ENCODE data around the gene RBBP9.
"Not testable (repeated sequence)": the region's sequence is repeated elsewhere in the genome, so short reads cannot be mapped to it uniquely, and the experiment has no call there.

Gene RBBP9

DNA sequence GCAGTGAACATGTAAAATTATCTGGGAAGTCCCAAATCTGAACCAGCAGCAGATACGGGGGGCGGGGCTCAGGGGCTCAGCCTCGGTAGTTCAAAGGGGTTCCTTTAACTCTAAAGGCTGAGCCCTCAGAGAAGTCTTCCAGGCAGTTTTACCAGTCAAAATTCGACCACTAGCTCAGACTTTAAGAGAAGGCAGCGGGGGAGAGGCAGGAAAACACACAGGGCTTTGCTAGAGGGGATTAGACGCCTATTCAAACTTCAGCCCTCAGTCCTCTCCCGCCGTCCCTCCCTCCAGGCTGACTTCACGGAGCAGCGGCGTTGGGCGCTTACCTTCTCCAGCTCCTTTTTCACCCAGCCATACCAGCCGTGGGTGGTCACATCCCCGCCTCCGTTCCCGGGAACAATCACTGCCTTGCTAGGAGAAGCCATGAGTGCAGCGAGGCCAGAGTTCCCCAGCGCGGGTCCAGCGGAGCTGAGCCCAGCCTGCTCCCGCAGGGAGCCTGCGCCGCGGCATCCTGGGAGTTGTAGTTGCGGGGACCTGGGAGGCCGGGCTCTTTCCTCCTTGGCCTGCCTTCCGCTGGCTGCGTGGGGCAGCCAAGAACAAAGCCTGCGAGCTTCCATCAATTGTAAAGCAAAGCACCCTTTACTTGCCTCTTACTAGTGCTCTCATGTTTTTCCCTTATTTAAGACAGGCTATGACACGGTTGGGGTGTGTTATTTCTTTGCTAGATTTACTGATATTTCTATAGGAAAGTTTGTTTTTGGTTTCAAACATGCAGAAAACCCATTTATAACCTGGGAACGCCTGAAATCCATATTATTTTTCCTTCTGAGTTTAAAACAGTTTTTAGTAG, at the start of gene RBBP9:
Gene RBBP9 (minus strand): TSS at position 486 of the 853 bp plus-strand sequence. CDS start 58 bp downstream, at position 428.
- H3K4me1 Mint-ChIP-seq (ENCODE audit: low read depth): peaks cover 16% of the 10 kb centered on the region
- H3K36me3 Mint-ChIP-seq (ENCODE audit: low read depth): peaks cover 6% of the 10 kb centered on the region
- peak within 1 kb of the TSS; percentile 98 for H3K4me3 Mint-ChIP-seq
- H3K9me3 Mint-ChIP-seq: no peaks in the 10 kb centered on the region
- peaks cover 3% of the 10 kb centered on the region for H3K27me3 Mint-ChIP-seq
- peak within 1 kb of the TSS; percentile 88 for H3K27ac Mint-ChIP-seq

DNA sequence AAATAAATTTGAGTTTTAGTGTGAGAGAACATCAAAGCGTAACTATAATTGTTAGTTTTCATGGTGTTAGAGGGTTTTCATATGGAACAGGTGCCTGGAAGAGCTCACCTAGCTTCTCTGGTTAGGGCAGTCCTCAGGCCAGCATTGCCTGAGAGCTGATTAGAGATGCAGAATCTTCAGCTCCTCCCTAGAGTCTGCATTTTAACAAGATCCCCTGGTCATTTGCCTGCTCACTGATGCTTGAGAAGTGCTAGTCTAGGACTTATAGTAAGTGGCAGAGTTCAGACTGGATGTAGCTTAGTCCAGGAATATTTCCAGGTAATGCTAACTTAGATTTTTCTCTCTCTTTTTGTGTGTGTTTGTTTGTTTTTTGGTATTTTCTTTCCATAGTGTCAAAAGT, 48.5 kb upstream of the RBBP9 start:
- no peaks in the 10 kb centered on the region for H3K27me3 Mint-ChIP-seq
- no peaks in the 10 kb centered on the region for H3K4me1 Mint-ChIP-seq (ENCODE audit: low read depth)
- H3K4me3 Mint-ChIP-seq: no peak overlapping the region
- H3K9me3 Mint-ChIP-seq: no peaks in the 10 kb centered on the region
- peaks cover 64% of the 10 kb centered on the region for H3K36me3 Mint-ChIP-seq (ENCODE audit: low read depth)
- H3K27ac Mint-ChIP-seq: no peak overlapping the region

DNA sequence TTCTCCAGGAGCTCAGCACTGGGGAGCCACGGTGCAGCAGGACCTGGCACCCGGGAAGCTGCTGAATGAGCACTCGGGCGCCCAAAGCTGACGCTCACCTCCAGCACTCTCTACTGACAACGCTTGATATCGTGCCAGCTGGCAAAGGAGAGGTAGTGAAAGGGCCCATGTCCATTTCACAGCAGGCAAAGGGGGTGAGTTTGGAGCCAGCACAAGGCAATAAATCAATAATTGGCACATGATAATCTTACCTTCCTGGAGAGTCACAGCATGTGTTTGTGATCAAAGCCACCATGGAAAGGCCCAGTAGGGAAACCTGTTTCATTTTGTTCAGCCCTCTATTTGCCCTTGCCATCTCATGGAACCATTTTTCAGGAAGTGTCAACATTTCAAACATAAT, 46.9 kb upstream of the RBBP9 start:
- Mint-ChIP-seq H3K4me3 (no peak overlapping the region), H3K27me3 (no peaks in the 10 kb centered on the region)

GRCh38 chr20:18543216-18543615, 46.2 kb upstream of the RBBP9 start:
- no peaks in the 10 kb centered on the region for H3K4me1 Mint-ChIP-seq (ENCODE audit: low read depth)
- H3K27me3 Mint-ChIP-seq: no peaks in the 10 kb centered on the region
- H3K4me3 Mint-ChIP-seq: no peak overlapping the region

More for the DNA sequence above, 46.9 kb upstream of the RBBP9 start:
- Mint-ChIP-seq H3K9me3 (no peaks in the 10 kb centered on the region), H3K4me1 (ENCODE audit: low read depth) (no peaks in the 10 kb centered on the region), H3K36me3 (ENCODE audit: low read depth) (peaks cover 69% of the 10 kb centered on the region), H3K27ac (no peak overlapping the region)

GRCh38 chr20:18541741-18542140, 44.7 kb upstream of the RBBP9 start:
- H3K9me3 Mint-ChIP-seq: no peaks in the 10 kb centered on the region
- H3K27ac Mint-ChIP-seq: no peak overlapping the region
- no peak overlapping the region for H3K4me3 Mint-ChIP-seq
- no peaks in the 10 kb centered on the region for H3K4me1 Mint-ChIP-seq (ENCODE audit: low read depth)
- H3K27me3 Mint-ChIP-seq: no peaks in the 10 kb centered on the region
- peaks cover 74% of the 10 kb centered on the region for H3K36me3 Mint-ChIP-seq (ENCODE audit: low read depth)

More at GRCh38 chr20:18543216-18543615, 46.2 kb upstream of the RBBP9 start:
- Mint-ChIP-seq H3K36me3 (ENCODE audit: low read depth) (peaks cover 65% of the 10 kb centered on the region), H3K9me3 (no peaks in the 10 kb centered on the region), H3K27ac (peak overlapping the region; percentile 1)

DNA sequence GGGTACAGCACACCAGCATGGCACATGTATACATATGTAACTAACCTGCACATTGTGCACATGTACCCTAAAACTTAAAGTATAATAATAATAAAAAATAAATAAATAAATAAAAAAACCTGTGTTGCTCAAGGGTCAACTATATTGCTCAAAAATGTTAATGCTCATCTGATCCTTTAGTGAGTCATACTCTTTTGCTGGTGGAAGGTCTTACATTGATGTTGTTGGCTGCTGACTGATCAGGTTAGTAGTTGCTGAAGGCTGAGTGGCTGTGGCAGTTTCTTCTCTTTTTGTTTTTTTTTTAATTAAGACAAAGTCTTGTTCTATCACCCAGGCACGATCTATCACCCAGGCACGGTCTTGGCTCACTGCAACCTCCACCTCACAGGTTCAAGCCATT, 40.6 kb upstream of the RBBP9 start:
- no peaks in the 10 kb centered on the region for H3K4me1 Mint-ChIP-seq (ENCODE audit: low read depth)
- H3K9me3 Mint-ChIP-seq: no peaks in the 10 kb centered on the region
- H3K4me3 Mint-ChIP-seq: no peak overlapping the region
- H3K27me3 Mint-ChIP-seq: no peaks in the 10 kb centered on the region
- no peak overlapping the region for H3K27ac Mint-ChIP-seq
- H3K36me3 Mint-ChIP-seq (ENCODE audit: low read depth): peaks cover 75% of the 10 kb centered on the region

DNA sequence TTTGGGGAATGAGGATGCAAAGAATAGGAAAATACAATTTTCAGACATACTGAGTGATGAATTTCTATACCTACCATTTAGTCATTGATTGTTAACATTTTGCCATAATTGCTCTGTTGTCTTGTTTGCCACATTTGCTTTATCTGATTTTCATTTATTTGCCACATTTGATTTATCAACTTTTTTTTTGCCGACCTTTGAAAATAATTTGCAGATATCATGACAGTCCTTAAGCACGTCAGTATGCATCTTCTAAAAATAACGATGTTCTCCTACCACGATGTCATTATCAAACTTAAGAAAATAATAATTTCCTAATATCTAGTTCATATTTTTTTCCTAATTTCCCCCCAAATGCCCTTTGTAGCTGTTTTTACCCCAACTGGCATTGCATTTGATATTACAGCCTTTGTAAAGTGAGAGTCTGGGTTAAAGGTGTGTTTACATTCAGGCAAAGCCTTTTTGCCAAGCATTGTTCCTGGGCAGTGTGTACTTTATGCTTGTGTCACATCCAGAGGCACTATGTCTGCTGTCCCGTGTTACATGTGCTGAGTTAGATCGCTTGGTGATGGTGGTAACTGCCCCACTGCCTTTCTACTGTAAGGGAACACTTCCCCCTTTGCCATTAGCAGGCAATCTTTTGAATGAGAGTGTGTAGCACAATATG, 37.1 kb upstream of the RBBP9 start:
- H3K27me3 Mint-ChIP-seq: no peaks in the 10 kb centered on the region
- H3K27ac Mint-ChIP-seq: no peak overlapping the region
- H3K4me3 Mint-ChIP-seq: no peak overlapping the region
- no peaks in the 10 kb centered on the region for H3K4me1 Mint-ChIP-seq (ENCODE audit: low read depth)
- H3K9me3 Mint-ChIP-seq: no peaks in the 10 kb centered on the region
- peaks cover 78% of the 10 kb centered on the region for H3K36me3 Mint-ChIP-seq (ENCODE audit: low read depth)

- H3K27ac Mint-ChIP-seq: no peak overlapping the region
- no peaks in the 10 kb centered on the region for H3K4me1 Mint-ChIP-seq (ENCODE audit: low read depth)
- H3K4me3 Mint-ChIP-seq: no peak overlapping the region
- peaks cover 84% of the 10 kb centered on the region for H3K36me3 Mint-ChIP-seq (ENCODE audit: low read depth)
- H3K9me3 Mint-ChIP-seq: no peaks in the 10 kb centered on the region
- no peaks in the 10 kb centered on the region for H3K27me3 Mint-ChIP-seq
These were observed 36.5 kb upstream of the RBBP9 start for GRCh38 chr20:18533491-18533890.

DNA sequence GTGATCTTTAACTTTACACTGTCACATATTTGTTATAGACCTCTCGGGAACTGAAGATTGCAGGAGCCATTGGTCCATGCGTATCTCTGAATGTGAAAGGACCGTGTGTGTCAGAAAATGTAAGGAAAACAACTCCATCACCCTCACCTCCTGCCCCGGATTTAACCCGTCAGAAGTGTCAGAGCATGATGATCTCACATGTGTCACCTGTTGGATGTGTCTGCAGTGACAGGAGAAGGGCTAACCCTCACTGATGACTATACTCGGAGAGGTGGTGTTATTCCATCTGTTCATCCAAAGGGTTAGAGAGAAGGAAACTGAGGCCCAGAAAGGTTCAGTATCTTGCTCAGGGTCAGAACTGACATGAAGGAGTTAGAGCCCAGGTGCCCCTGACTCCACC, 35.6 kb upstream of the RBBP9 start:
- Mint-ChIP-seq H3K9me3 (no peaks in the 10 kb centered on the region), H3K27me3 (no peaks in the 10 kb centered on the region), H3K27ac (no peak overlapping the region), H3K4me1 (ENCODE audit: low read depth) (no peaks in the 10 kb centered on the region), H3K36me3 (ENCODE audit: low read depth) (peaks cover 87% of the 10 kb centered on the region), H3K4me3 (no peak overlapping the region)

DNA sequence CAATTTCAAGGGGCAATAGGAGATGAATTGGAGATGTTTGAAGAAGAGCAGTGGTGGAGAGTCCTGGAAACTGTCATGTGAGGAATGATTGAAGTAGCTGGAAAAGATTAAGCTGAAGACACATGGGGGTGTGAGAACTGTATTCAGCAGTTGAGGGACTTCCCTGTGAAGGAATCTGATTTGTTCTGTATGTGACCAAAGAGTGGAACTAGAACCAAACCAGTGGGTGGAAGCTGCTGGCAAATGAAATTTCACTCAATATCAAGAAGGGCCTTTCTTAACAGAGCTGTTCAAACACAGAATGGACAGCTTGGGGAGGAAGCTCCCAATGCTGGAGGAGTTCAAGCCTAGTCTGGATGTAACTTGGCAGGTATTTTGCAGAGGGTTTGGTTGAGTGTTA, 32.0 kb upstream of the RBBP9 start:
- Mint-ChIP-seq H3K36me3 (ENCODE audit: low read depth) (peaks cover 87% of the 10 kb centered on the region), H3K27me3 (no peaks in the 10 kb centered on the region), H3K27ac (no peak overlapping the region)

GRCh38 chr20:18527836-18528235, 30.8 kb upstream of the RBBP9 start:
- no peaks in the 10 kb centered on the region for H3K27me3 Mint-ChIP-seq
- no peaks in the 10 kb centered on the region for H3K9me3 Mint-ChIP-seq
- peaks cover 78% of the 10 kb centered on the region for H3K36me3 Mint-ChIP-seq (ENCODE audit: low read depth)
- H3K27ac Mint-ChIP-seq: no peak overlapping the region
- no peaks in the 10 kb centered on the region for H3K4me1 Mint-ChIP-seq (ENCODE audit: low read depth)
- no peak overlapping the region for H3K4me3 Mint-ChIP-seq

More for the DNA sequence above, 32.0 kb upstream of the RBBP9 start:
- no peaks in the 10 kb centered on the region for H3K9me3 Mint-ChIP-seq
- H3K4me1 Mint-ChIP-seq (ENCODE audit: low read depth): no peaks in the 10 kb centered on the region
- H3K4me3 Mint-ChIP-seq: no peak overlapping the region

DNA sequence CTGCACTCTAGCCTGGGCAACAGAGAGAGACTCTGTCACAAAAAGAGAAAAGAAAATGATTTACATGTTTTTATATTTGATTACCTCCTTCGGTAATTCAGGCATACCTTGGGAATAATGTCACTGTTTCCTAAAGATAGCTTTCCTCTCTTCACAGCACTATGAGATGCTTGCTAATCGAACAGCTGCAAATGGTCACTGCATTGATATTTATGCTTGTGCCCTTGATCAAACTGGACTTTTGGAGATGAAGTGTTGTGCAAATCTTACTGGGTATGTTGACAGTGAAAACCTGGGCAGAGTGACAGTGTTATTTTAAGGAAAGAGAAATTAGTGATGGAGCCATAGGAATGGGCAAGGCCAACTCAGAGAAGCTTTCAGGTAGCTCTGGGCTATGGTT, 30.3 kb upstream of the RBBP9 start:
- H3K36me3 Mint-ChIP-seq (ENCODE audit: low read depth): peaks cover 73% of the 10 kb centered on the region
- no peaks in the 10 kb centered on the region for H3K27me3 Mint-ChIP-seq
- no peak overlapping the region for H3K4me3 Mint-ChIP-seq
- no peaks in the 10 kb centered on the region for H3K9me3 Mint-ChIP-seq
- H3K4me1 Mint-ChIP-seq (ENCODE audit: low read depth): no peaks in the 10 kb centered on the region
- H3K27ac Mint-ChIP-seq: no peak overlapping the region

DNA sequence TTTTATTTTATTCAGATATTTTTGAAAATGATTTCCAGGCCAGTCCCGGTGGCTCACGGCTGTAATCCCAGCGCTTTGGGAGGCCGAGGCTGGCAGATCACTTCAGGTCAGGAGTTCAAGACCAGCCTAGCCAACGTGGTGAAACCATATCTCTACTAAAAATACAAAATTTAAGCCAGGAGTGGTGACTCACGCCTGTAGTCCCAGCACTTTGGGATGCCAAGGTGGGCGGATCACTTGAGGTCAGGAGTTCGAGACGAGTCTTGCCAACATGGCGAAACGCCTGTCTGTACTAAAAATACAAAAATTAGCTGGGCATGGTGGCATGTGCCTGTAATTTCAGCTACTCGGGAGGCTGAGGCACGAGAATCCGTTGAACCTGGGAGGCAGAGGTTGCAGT, 29.7 kb upstream of the RBBP9 start:
- H3K27me3 Mint-ChIP-seq; H3K9me3 Mint-ChIP-seq; H3K4me1 Mint-ChIP-seq (ENCODE audit: low read depth); H3K4me3 Mint-ChIP-seq; H3K27ac Mint-ChIP-seq: not testable (repeated sequence)
- peaks cover 67% of the 10 kb centered on the region for H3K36me3 Mint-ChIP-seq (ENCODE audit: low read depth)

- Mint-ChIP-seq H3K36me3 (ENCODE audit: low read depth) (peaks cover 53% of the 10 kb centered on the region), H3K27ac (no peak overlapping the region), H3K4me1 (ENCODE audit: low read depth) (no peaks in the 10 kb centered on the region), H3K9me3 (no peaks in the 10 kb centered on the region), H3K4me3 (no peak overlapping the region), H3K27me3 (no peaks in the 10 kb centered on the region)
These were observed 27.6 kb upstream of the RBBP9 start for GRCh38 chr20:18524646-18525045.

- Mint-ChIP-seq H3K4me1 (ENCODE audit: low read depth) (no peaks in the 10 kb centered on the region), H3K36me3 (ENCODE audit: low read depth) (peaks cover 37% of the 10 kb centered on the region), H3K4me3 (no peak overlapping the region), H3K27me3 (no peaks in the 10 kb centered on the region), H3K27ac (no peak overlapping the region), H3K9me3 (no peaks in the 10 kb centered on the region)
These were observed 26.0 kb upstream of the RBBP9 start for GRCh38 chr20:18523066-18523465.

All from stimulated activated naive CD8-positive, alpha-beta T cell treated with anti-CD3 and anti-CD28 coated beads, Interleukin-15, Interleukin-2, amounts not matched to agents 100 ng/mL and 50 ng/mL, for 24 hours (primary cell).